Prostate gland (tissue), 2 donors: ENCODE measurements around the gene MBOAT2.

Experiments used
- POLR2A ChIP-seq: fragments of 450-650 bp; IDR thresholded peaks from one replicate; pipeline ENCODE4 v1.6.1; 2016; ENCODE audit warnings: antibody characterized with exemption, mild to moderate bottlenecking
- POLR2AphosphoS5 ChIP-seq: sonication (generic); formaldehyde crosslinking; IDR thresholded peaks from one replicate; pipeline ENCODE4 v1.6.1; 2017; ENCODE audit warnings: antibody characterized with exemption
- TF ChIP-seq, protein P1 (sequence below), 4 experiments: fragments of 200-600 bp in 2 of 4; fragments of 450-650 bp in 2 of 4; sonication (generic) in 2 of 4; IDR thresholded peaks; 1 replicate in 3 of 4; 2 replicates in 1 of 4; pipeline ENCODE4 v1.5.1; 2016 to 2019; ENCODE audit warnings: antibody characterized with exemption in 4 of 4, mild to moderate bottlenecking in 2 of 4, moderate library complexity in 2 of 4

DNA sequence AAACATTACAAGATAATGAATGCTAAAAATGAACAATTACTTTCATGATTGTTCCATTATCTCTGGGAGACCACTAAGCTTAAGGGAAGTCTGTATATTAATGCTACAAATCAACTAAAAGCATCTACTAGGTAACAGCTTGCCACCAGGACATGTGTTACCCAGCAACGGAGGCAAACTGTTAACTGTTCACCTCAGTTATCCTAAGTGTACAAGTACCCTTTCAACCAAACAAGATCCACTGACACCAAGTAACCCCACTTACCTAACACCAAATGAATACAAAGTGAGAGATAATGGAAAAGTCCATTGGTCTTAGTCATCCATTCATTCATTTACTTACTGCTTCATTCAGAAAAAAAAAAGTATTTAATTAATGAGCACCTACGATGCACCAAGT is 111.4 kb downstream of the MBOAT2 start:
- TF ChIP-seq POLR2A (no peak), POLR2AphosphoS5 (no peak)
- TF ChIP-seq, protein P1, sequence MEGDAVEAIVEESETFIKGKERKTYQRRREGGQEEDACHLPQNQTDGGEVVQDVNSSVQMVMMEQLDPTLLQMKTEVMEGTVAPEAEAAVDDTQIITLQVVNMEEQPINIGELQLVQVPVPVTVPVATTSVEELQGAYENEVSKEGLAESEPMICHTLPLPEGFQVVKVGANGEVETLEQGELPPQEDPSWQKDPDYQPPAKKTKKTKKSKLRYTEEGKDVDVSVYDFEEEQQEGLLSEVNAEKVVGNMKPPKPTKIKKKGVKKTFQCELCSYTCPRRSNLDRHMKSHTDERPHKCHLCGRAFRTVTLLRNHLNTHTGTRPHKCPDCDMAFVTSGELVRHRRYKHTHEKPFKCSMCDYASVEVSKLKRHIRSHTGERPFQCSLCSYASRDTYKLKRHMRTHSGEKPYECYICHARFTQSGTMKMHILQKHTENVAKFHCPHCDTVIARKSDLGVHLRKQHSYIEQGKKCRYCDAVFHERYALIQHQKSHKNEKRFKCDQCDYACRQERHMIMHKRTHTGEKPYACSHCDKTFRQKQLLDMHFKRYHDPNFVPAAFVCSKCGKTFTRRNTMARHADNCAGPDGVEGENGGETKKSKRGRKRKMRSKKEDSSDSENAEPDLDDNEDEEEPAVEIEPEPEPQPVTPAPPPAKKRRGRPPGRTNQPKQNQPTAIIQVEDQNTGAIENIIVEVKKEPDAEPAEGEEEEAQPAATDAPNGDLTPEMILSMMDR (IDR thresholded peaks at IDR 0.05), result no peak
